ENCODE results near the gene KRTAP12-2. TPM values are rescaled to one million over a fixed set of nuclear protein-coding genes. Genes with fewer than 3 reads are reported as not detected.

The KRTAP12-2 gene
- total and polyA plus RNA-seq, 10 of the 15 experiments (the other 5 are each of a cell fraction or from before 2014, with no cell fraction given) = not detected

- no peak overlapping the region for H2AFZ ChIP-seq (ENCODE audit: control insufficient read depth, low read depth, low read length)
- peaks cover 0 to 1% of the 10 kb centered on the region in 2 experiments; a peak in 2 of 4 replicates for H3K27me3 ChIP-seq (replicated peaks in 1 of 2; ENCODE audit: control insufficient read depth in 2 of 2, insufficient read depth in 2 of 2, low read length in 1 of 2)
- H3K79me2 ChIP-seq (ENCODE audit: control insufficient read depth, insufficient read depth, low read length) = no peaks in the 10 kb centered on the region
- FAIRE-seq = no peak
- BruUV-seq (replicated peaks) = no TSS peak
- ChIA-PET CTCF (no interaction called here), POLR2A (no interaction called here), SMC1A (ENCODE audit: uncharacterized antibody, unreplicated experiment) (no interaction called here), RAD21 (ENCODE audit: unreplicated experiment) (interaction anchor here (0.6 kb wide), 1 partner anchor 240 kb away, joined by 4 read pairs; no protein-coding TSS in a partner anchor)
- no peaks in the 10 kb centered on the region for H4K20me1 ChIP-seq (ENCODE audit: control insufficient read depth, insufficient read depth)
- no peak for TF ChIP-seq POLR2AphosphoS5 (IDR thresholded peaks at IDR 0.05; ENCODE audit: low read length)
- no peak for TF ChIP-seq RB1 (IDR thresholded peaks at IDR 0.05; ENCODE audit: borderline replicate concordance)
- no peak for TF ChIP-seq RBBP5 (conservative IDR thresholded peaks at IDR 0.05)
- TF ChIP-seq MTA3 (IDR thresholded peaks at IDR 0.05; ENCODE audit: borderline replicate concordance, low read length) = no peak
- no peak for TF ChIP-seq MXI1 (IDR thresholded peaks at IDR 0.05; ENCODE audit: low read depth, low read length)
- TF ChIP-seq E4F1 (IDR thresholded peaks at IDR 0.05; ENCODE audit: borderline replicate concordance, partially characterized antibody) = no peak
- DNase-seq (ENCODE audit: low read depth, low spot score) = no peak
- no peak overlapping the region for H3K27ac ChIP-seq (ENCODE audit: control insufficient read depth, insufficient read depth)
- no peak overlapping the region for H3K9ac ChIP-seq (ENCODE audit: control insufficient read depth, insufficient read depth, low read length)
- no peak overlapping the region for H3K4me3 ChIP-seq
- no peaks in the 10 kb centered on the region for H3K9me3 ChIP-seq (replicated peaks; ENCODE audit: control insufficient read depth, insufficient read depth, low read length)
- H3K4me1 ChIP-seq (ENCODE audit: control insufficient read depth, insufficient read depth, low read length) = no peaks in the 10 kb centered on the region; the same call in 1 of the 2 replicates
- intact Hi-C loops (cut with micrococcal nuclease; ENCODE audit: unreplicated experiment) = no loop called here
- no peaks in the 10 kb centered on the region for H3K36me3 ChIP-seq (ENCODE audit: control insufficient read depth in 2 of 2, insufficient read depth in 2 of 2, low read length in 1 of 2)
- no peak for ATAC-seq
- H3K4me2 ChIP-seq (ENCODE audit: control insufficient read depth, insufficient read depth) = no peak overlapping the region
- in situ Hi-C loops (cut with MboI) = no loop called here
- WGBS (ENCODE audit: insufficient coverage, insufficient replicate concordance, low lambda C conversion rate, missing lambda C conversion rate) = 41% methylated on average over 25 of the region's 25 CpGs
Measured at GRCh38 chr21:44686843-44687561, 20.3 kb upstream of the KRTAP12-2 start.
